Stomach (tissue), 9 donors: ENCODE data around the gene TXNDC2. TPM values are rescaled to one million over a fixed set of nuclear protein-coding genes. Genes with fewer than 3 reads are reported as not detected.

Experiments used
- DNase-seq, 2 donors: peaks; one replicate each; pipeline versions ENCODE4 v3.0.0 to v3.0.0-alpha.2; 2013 to 2019
- H3K27ac ChIP-seq, 5 donors: fragments of 200-600 bp in 4 of 5; sonication (generic) in 4 of 5; one replicate each; pipeline ENCODE4 v1.5.1; 2013 to 2019; ENCODE audit warnings: mild to moderate bottlenecking in 1 of 5, moderate library complexity in 1 of 5
- H3K27me3 ChIP-seq, 3 donors: fragments of 200-600 bp; sonication (generic); one replicate each; pipeline ENCODE4 v1.5.1; 2017 to 2019; ENCODE audit warnings: mixed run types in 1 of 3
- H3K36me3 ChIP-seq, 4 donors: fragments of 200-600 bp; sonication (generic); 1 replicate in 3 of 4; 2 replicates in 1 of 4; pipeline ENCODE4 v1.5.1; 2016 to 2019
- H3K4me1 ChIP-seq, 4 donors: fragments of 200-600 bp; sonication (generic); one replicate each; pipeline ENCODE4 v1.5.1; 2016 to 2019
- H3K4me3 ChIP-seq, 4 donors: fragments of 200-600 bp; sonication (generic) in 3 of 4; one replicate each; pipeline ENCODE4 v1.5.1; 2016 to 2019; ENCODE audit warnings: mild to moderate bottlenecking in 1 of 4
- H3K9me3 ChIP-seq, 4 donors: fragments of 200-600 bp; sonication (generic); one replicate each; pipeline ENCODE4 v1.5.1; 2016 to 2019
- EP300 ChIP-seq: sonication (generic); formaldehyde crosslinking; IDR thresholded peaks from one replicate; pipeline ENCODE4 v1.6.1; 2017; ENCODE audit warnings: antibody characterized with exemption
- POLR2A ChIP-seq, 4 donors: fragments of 450-650 bp; IDR thresholded peaks; one replicate each; pipeline ENCODE4 v1.6.1; 2016; ENCODE audit warnings: antibody characterized with exemption in 4 of 4, control low read depth in 2 of 4, mild to moderate bottlenecking in 1 of 4, moderate library complexity in 1 of 4
- POLR2AphosphoS5 ChIP-seq, 3 donors: sonication (generic); formaldehyde crosslinking; IDR thresholded peaks; one replicate each; pipeline ENCODE4 v1.6.1; 2016; ENCODE audit warnings: antibody characterized with exemption in 3 of 3
- WGBS, 5 donors: extraction: QIAGEN DNeasy Blood & Tissue Kit in 3 of 5; methylation state at CpG; one replicate each; pipeline versions ENCODE4 v1.1.5 to v1.1.7; 2013 to 2018; 5-methylcytosine and 5-hydroxymethylcytosine counted together
- intact Hi-C: fragments of 100-400 bp; cut with DNase I; formaldehyde crosslinking; loops from one replicate; pipeline ENCODE4 v1.15.1; 2023; ENCODE audit warnings: low total_unique reads
- polyA plus RNA-seq, 3 donors: library from polyadenylated mRNA; stranded (reverse); fragments of 200-250 nt; gene quantifications; one replicate each; pipeline ENCODE4 v1.2.3, GENCODE V29; 2013
- total RNA-seq, 5 donors: library from RNA; depleted of rRNA; stranded (reverse); fragments of >200 nt; gene quantifications; one replicate each; pipeline versions ENCODE4 v1.1.0 to v1.2.3, GENCODE V29; 2014 to 2016
- TF ChIP-seq, protein P1 (sequence below), 7 experiments: fragments of 450-650 bp in 4 of 7; fragments of 200-600 bp in 3 of 7; sonication (generic) in 3 of 7; IDR thresholded peaks; one replicate each; pipeline ENCODE4 v1.5.1; 2016 to 2019; ENCODE audit warnings: antibody characterized with exemption in 7 of 7, control low read depth in 2 of 7, mild to moderate bottlenecking in 1 of 7
- donor health status: healthy with polysubstance abuse.
- donor health status: Bipolar disorder and iron deficiency.
- donor health status: healthy.

TXNDC2 gene
- total and polyA plus RNA-seq, 8 donors = 0.18 TPM; not detected in 7

DNA sequence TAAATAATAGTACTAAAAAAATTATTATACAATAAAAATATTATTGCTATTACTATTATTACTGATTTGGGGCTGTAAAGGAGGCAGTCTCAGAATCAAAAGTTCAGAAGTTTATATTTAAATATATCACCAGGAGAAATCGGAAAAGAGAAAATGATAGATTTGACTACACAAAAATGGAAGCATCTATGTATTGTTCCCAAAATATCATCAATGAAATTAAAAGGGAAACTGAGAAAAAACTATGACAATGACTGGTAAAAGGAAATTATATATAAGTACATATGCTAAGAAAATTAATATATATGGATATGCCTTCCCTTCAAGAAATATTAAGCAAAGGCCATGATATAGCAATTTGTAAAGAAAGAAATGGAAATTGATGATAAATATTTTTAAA, 7.7 kb upstream of the TXNDC2 start:
- no peaks in the 10 kb centered on the region for H3K27me3 ChIP-seq
- WGBS, 5 donors = 93 to 100% (median 95%) methylated on average over 1 of the region's 1 CpG
- TF ChIP-seq POLR2A (IDR thresholded peaks at IDR 0.05) (no peak), EP300 (no peak), POLR2AphosphoS5 (IDR thresholded peaks at IDR 0.05) (no peak)
- TF ChIP-seq, protein P1, sequence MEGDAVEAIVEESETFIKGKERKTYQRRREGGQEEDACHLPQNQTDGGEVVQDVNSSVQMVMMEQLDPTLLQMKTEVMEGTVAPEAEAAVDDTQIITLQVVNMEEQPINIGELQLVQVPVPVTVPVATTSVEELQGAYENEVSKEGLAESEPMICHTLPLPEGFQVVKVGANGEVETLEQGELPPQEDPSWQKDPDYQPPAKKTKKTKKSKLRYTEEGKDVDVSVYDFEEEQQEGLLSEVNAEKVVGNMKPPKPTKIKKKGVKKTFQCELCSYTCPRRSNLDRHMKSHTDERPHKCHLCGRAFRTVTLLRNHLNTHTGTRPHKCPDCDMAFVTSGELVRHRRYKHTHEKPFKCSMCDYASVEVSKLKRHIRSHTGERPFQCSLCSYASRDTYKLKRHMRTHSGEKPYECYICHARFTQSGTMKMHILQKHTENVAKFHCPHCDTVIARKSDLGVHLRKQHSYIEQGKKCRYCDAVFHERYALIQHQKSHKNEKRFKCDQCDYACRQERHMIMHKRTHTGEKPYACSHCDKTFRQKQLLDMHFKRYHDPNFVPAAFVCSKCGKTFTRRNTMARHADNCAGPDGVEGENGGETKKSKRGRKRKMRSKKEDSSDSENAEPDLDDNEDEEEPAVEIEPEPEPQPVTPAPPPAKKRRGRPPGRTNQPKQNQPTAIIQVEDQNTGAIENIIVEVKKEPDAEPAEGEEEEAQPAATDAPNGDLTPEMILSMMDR (IDR thresholded peaks at IDR 0.05) = no peak
- intact Hi-C loops = no loop called here
- H3K9me3 ChIP-seq = no peaks in the 10 kb centered on the region
- no peak for DNase-seq
- no peak overlapping the region for H3K27ac ChIP-seq
- H3K4me1 ChIP-seq = peaks cover 0 to 17% (median 10%) of the 10 kb centered on the region in 4 donors
- no peaks in the 10 kb centered on the region for H3K36me3 ChIP-seq
- no peak overlapping the region for H3K4me3 ChIP-seq

DNA sequence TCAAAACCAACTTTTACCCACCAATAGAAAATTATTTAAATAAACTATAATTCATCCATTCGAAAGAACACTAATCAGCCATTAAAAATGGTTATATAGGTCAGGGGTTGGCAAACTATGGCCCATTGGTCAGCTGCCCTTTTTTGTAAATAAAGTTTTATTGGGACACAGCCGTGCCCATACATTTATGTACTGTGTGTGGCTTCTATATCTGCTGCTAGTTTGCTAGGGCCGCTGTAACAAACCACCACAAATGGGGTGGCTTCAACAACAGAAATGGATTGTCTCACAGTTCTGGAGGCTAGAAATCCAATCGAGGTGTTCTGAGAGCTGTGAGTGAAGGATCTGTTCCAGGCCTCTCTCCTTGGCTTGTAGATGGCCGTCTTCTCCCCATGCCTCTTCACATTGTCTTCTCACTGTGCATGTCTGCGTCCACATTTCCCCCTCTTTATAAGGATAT, 7.0 kb upstream of the TXNDC2 start:
- intact Hi-C loops = no loop called here
- H3K4me3 ChIP-seq = no peak overlapping the region
- 93 to 97% (median 95%) methylated on average over 6 of the region's 6 CpGs for WGBS, 5 donors

DNA sequence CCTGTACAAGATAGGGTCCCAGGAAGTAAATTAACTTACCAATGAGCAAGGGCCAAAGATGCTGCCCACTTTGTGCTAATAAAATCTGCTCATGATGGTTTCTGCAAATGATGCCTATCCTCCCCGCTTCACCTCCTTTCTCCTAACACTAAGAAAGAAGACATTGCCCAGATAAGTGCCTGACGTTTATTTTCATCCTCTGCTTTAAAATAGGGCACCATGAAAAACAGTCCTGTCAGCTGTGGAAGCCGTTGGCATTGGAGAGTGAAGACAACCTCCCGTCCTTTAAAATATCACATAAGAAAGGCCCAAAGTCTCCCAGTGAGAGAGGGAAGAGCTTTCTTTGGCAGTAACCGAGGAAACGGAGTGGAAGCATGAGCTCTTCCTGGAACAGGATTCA, 1.7 kb upstream of the TXNDC2 start:
- intact Hi-C loops = no loop called here
- Histone ChIP-seq H3K4me1 (no peaks in the 10 kb centered on the region), H3K36me3 (no peaks in the 10 kb centered on the region), H3K27me3 (no peaks in the 10 kb centered on the region), H3K27ac (no peak overlapping the region), H3K9me3 (no peaks in the 10 kb centered on the region), H3K4me3 (no peak overlapping the region)
- DNase-seq = no peak
- 87 to 93% (median 89%) methylated on average over 6 of the region's 6 CpGs for WGBS, 5 donors
- TF ChIP-seq POLR2A (IDR thresholded peaks at IDR 0.05) = no peak
- no peak for TF ChIP-seq POLR2AphosphoS5 (IDR thresholded peaks at IDR 0.05)
- TF ChIP-seq, protein P1 (IDR thresholded peaks at IDR 0.05) = no peak
- no peak for TF ChIP-seq EP300

More for the DNA sequence above, 7.0 kb upstream of the TXNDC2 start:
- peaks cover 0 to 17% (median 10%) of the 10 kb centered on the region in 4 donors for H3K4me1 ChIP-seq
- H3K27ac ChIP-seq = no peak overlapping the region
- TF ChIP-seq POLR2AphosphoS5 (IDR thresholded peaks at IDR 0.05) (no peak), EP300 (no peak)
- TF ChIP-seq, protein P1 (IDR thresholded peaks at IDR 0.05) = no peak
- no peaks in the 10 kb centered on the region for H3K9me3 ChIP-seq
- no peaks in the 10 kb centered on the region for H3K36me3 ChIP-seq
- no peaks in the 10 kb centered on the region for H3K27me3 ChIP-seq
- no peak for DNase-seq

DNA sequence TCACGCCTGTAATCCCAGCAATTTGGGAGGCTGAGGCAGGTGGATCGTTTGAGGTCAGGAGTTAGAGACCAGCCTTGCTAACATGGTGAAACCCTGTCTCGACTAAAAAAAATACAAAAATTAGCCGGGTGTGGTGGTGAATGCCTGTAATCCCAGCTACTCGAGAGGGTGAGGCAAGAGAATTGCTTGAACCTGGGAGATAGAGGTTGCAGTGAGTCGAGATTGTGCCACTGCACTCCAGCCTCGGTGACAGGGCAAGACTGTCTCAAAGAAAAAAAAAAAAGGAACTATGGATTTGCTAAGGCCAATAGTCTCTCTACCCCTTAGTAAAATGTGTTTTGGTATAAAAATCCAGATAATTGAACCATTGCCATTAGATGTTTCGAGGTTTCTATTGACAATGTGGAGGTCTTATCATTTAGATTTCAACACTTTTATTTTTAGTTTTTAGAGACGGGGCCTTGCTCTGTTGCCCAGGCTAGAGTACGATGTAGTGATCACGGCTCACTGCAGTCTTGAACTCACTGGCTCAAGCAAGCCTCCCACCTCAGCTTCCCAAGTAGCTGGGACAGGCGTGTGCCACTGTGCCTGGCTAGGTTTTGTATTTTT, 1.1 kb upstream of the TXNDC2 start:
- Histone ChIP-seq H3K36me3 (no peaks in the 10 kb centered on the region), H3K4me3 (no peak overlapping the region), H3K4me1 (no peaks in the 10 kb centered on the region), H3K9me3 (no peaks in the 10 kb centered on the region), H3K27ac (no peak overlapping the region), H3K27me3 (no peaks in the 10 kb centered on the region)
- 87 to 92% (median 91%) methylated on average over 12 of the region's 12 CpGs for WGBS, 5 donors
- TF ChIP-seq POLR2AphosphoS5 (IDR thresholded peaks at IDR 0.05) = no peak
- no peak for TF ChIP-seq EP300
- TF ChIP-seq, protein P1 (IDR thresholded peaks at IDR 0.05) = no peak
- TF ChIP-seq POLR2A (IDR thresholded peaks at IDR 0.05) = no peak
- no peak for DNase-seq
- intact Hi-C loops = no loop called here
